Measurements from ENCODE around the gene GPC3. TPM values are rescaled to one million over a fixed set of nuclear protein-coding genes. Genes with fewer than 3 reads are reported as not detected.

GPC3 gene
- total and polyA plus RNA-seq, 2 donors (not counting 3 experiments of a cell fraction or from before 2014, with no cell fraction given) = not detected

DNA sequence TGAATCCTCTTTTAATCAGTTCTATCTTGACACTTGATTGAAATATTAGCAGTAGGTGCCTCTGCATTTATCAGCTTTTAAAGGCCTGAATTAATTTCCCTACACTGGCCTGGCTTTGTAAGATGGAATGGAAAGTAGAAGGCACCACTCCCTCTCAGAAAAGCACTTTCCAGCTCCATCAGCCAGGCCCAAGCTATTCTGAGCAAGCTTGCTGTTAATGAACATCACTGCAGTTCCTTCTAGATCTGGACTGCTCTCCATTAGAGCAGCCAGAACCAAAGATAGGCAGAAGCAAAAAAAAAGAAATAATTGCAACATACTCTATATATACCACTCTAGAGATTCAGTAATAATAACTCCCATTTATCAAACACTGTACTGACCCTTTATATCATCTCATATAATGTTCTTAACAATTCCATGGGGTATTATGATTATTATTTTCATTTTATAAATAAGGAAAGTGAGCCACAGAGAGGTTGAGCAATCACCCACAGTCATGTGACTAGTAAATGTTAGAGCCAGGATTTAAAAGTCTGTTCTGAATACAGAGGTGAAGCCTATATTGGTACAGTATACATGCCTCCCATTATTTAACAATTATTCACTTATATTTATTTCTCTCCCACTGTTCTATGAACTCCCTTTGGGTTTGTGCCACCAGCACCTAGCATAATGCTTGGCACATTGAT is 39.4 kb upstream of the GPC3 start:
- TF ChIP-seq GATA2 (IDR thresholded peaks at IDR 0.05; ENCODE audit: insufficient read depth, insufficient read length, low read depth, low read length) = no peak
- no peak for TF ChIP-seq CTCF (IDR thresholded peaks at IDR 0.05; ENCODE audit: extremely low read depth in 1 of 2, insufficient read depth in 1 of 2, low read depth in 1 of 2, low read length in 2 of 2)
- TF ChIP-seq MAX (IDR thresholded peaks at IDR 0.05; ENCODE audit: insufficient read depth, insufficient read length) = no peak
- no peak for TF ChIP-seq MYC (IDR thresholded peaks at IDR 0.05; ENCODE audit: low read depth, low read length)
- TF ChIP-seq POLR2AphosphoS5 (IDR thresholded peaks at IDR 0.05; ENCODE audit: insufficient read depth, low read depth, low read length) = no peak
- TF ChIP-seq EZH2 (IDR thresholded peaks at IDR 0.05; ENCODE audit: borderline replicate concordance, low read depth, low read length, severe bottlenecking) = no peak
- TF ChIP-seq JUN (IDR thresholded peaks at IDR 0.05; ENCODE audit: borderline replicate concordance, insufficient read depth, insufficient read length, low read depth) = no peak
- no peak for TF ChIP-seq POLR2A (IDR thresholded peaks at IDR 0.05; ENCODE audit: low read depth, low read length)
- TF ChIP-seq FOS (IDR thresholded peaks at IDR 0.05; ENCODE audit: borderline replicate concordance, insufficient read depth, low read length) = no peak
- dilution Hi-C loops (cut with MboI; ENCODE audit: extremely low pct_ligation_motif_present, low sequenced_read_pairs) = no loop called here
- no peak overlapping the region for H3K27ac ChIP-seq (ENCODE audit: insufficient read depth, low read depth, low read length)
- H3K4me2 ChIP-seq (ENCODE audit: insufficient read depth, low read length) = no peak overlapping the region
- BruUV-seq (replicated peaks) = no TSS peak
- no peaks in the 10 kb centered on the region for H3K36me3 ChIP-seq (ENCODE audit: control insufficient read depth in 2 of 2, extremely low read depth in 1 of 2, insufficient read depth in 2 of 2, low read length in 2 of 2)
- no peaks in the 10 kb centered on the region for H3K9me3 ChIP-seq (replicated peaks; ENCODE audit: control insufficient read depth, insufficient read depth, low read length)
- H3K79me2 ChIP-seq (ENCODE audit: control insufficient read depth, insufficient read depth, low read length) = no peaks in the 10 kb centered on the region
- no peak overlapping the region for H3K9ac ChIP-seq (replicated peaks; ENCODE audit: extremely low read depth, insufficient read depth, low read length)
- DNase-seq (ENCODE audit: low read depth, low spot score) (no peak), FAIRE-seq (no peak)
- ChIA-PET POLR2A (no interaction called here), CTCF (no interaction called here)
- H2AFZ ChIP-seq (ENCODE audit: low read depth, low read length) = no peak overlapping the region
- no peak overlapping the region for H3K4me3 ChIP-seq (replicated peaks in 1 of 3; ENCODE audit: insufficient read depth in 1 of 3, low read depth in 1 of 3, low read length in 3 of 3)
- no peaks in the 10 kb centered on the region for H3K27me3 ChIP-seq (ENCODE audit: control insufficient read depth in 2 of 2, insufficient read depth in 2 of 2, low read length in 2 of 2)
- no peaks in the 10 kb centered on the region for H3K4me1 ChIP-seq (ENCODE audit: control insufficient read depth, extremely low read depth, insufficient read depth, low read length)
- H4K20me1 ChIP-seq (replicated peaks; ENCODE audit: control insufficient read depth, extremely low read depth, insufficient read depth, low read length) = no peaks in the 10 kb centered on the region
- intact Hi-C loops (cut with micrococcal nuclease) = no loop called here
- H3K9me1 ChIP-seq (replicated peaks; ENCODE audit: control insufficient read depth, extremely low read depth, insufficient read depth, low read length) = no peaks in the 10 kb centered on the region
